Activated CD8-positive, alpha-beta T cell treated with anti-CD3 and anti-CD28 coated beads for 36 hours (primary cell): ENCODE data around the gene PRKG1. TPM values are rescaled to one million over a fixed set of nuclear protein-coding genes. Genes with fewer than 3 reads are reported as not detected.
"Not testable (repeated sequence)": the region's sequence is repeated elsewhere in the genome, so short reads cannot be mapped to it uniquely, and the experiment has no call there.

Experiments used
- ATAC-seq: fragments of 200-7000 bp; cut with Tn5 transposase; one replicate; pipeline ENCODE4 v1.10.0; 2021; ENCODE audit warnings: mild to moderate bottlenecking, moderate library complexity
- CTCF ChIA-PET: fragments of 350-600 bp; sonication (Branson Sonifier 250); formaldehyde crosslinking; loops from one replicate; lab custom pipeline; 2021; ENCODE audit warnings: antibody characterized with exemption; lab: Charles Lee
- POLR2A ChIA-PET: fragments of 350-600 bp; sonication (Branson Sonifier 250); formaldehyde crosslinking; loops from one replicate; lab custom pipeline; 2021; ENCODE audit warnings: antibody characterized with exemption; lab: Charles Lee
- DNase-seq: peaks from one replicate; pipeline ENCODE4 v3.0.0-alpha.2; 2020
- H3K27ac Mint-ChIP-seq: one replicate; pipeline ENCODE4 v1.8.0; 2021; ENCODE audit warnings: mild to moderate bottlenecking, mixed read lengths
- H3K27me3 Mint-ChIP-seq: one replicate; pipeline ENCODE4 v1.8.0; 2021; ENCODE audit warnings: mixed read lengths
- H3K36me3 Mint-ChIP-seq: one replicate; pipeline ENCODE4 v1.8.0; 2021; ENCODE audit warnings: low read depth, mixed read lengths
- H3K4me1 Mint-ChIP-seq: one replicate; pipeline ENCODE4 v1.8.0; 2021; ENCODE audit warnings: low read depth, mixed read lengths
- H3K4me3 Mint-ChIP-seq: one replicate; pipeline ENCODE4 v1.8.0; 2021; ENCODE audit warnings: mild to moderate bottlenecking, moderate library complexity, mixed read lengths
- H3K9me3 Mint-ChIP-seq: one replicate; pipeline ENCODE4 v1.8.0; 2021; ENCODE audit warnings: mixed read lengths
- CTCF ChIP-seq: fragments of 200-600 bp; IDR thresholded peaks from one replicate; pipeline ENCODE4 v1.8.0; 2022; ENCODE audit warnings: antibody characterized with exemption, mild to moderate bottlenecking
- intact Hi-C: fragments of 100-400 bp; cut with micrococcal nuclease; formaldehyde crosslinking; loops from one replicate; pipeline ENCODE4 v1.10.0; 2022
- total RNA-seq, 2 experiments: library from RNA; stranded (reverse); gene quantifications; one replicate each; pipeline ENCODE4 v1.2.3, GENCODE V29; 2021

PRKG1 gene
- total RNA-seq, 2 experiments from 2014 or later, result not detected

GRCh38 chr10:52191049-52191448 is 1116.8 kb downstream of the PRKG1 start:
- ATAC-seq, result no peak
- POLR2A ChIA-PET, result no interaction called here
- Mint-ChIP-seq H3K27ac (no peak overlapping the region), H3K36me3 (no peaks in the 10 kb centered on the region), H3K9me3 (no peaks in the 10 kb centered on the region), H3K27me3 (no peaks in the 10 kb centered on the region), H3K4me3 (no peak overlapping the region), H3K4me1 (no peaks in the 10 kb centered on the region)
- intact Hi-C loops, result no loop called here
- CTCF ChIA-PET, result no interaction called here
- no peak for TF ChIP-seq CTCF
- no peak for DNase-seq

GRCh38 chr10:52194191-52194590 is 1119.9 kb downstream of the PRKG1 start:
- Mint-ChIP-seq H3K27ac (no peak overlapping the region), H3K4me3 (no peak overlapping the region), H3K9me3 (no peaks in the 10 kb centered on the region), H3K27me3 (no peaks in the 10 kb centered on the region), H3K36me3 (no peaks in the 10 kb centered on the region), H3K4me1 (no peaks in the 10 kb centered on the region)
- ATAC-seq (no peak), DNase-seq (no peak)
- intact Hi-C loops, result no loop called here
- CTCF ChIA-PET, result interaction anchor here (1.3 kb wide), 1 partner anchor 20 kb away, joined by 3 read pairs; no protein-coding TSS in a partner anchor
- no peak for TF ChIP-seq CTCF
- POLR2A ChIA-PET, result interaction anchor here (0.6 kb wide), 1 partner anchor 986 kb away, joined by 3 read pairs; no protein-coding TSS in a partner anchor

DNA sequence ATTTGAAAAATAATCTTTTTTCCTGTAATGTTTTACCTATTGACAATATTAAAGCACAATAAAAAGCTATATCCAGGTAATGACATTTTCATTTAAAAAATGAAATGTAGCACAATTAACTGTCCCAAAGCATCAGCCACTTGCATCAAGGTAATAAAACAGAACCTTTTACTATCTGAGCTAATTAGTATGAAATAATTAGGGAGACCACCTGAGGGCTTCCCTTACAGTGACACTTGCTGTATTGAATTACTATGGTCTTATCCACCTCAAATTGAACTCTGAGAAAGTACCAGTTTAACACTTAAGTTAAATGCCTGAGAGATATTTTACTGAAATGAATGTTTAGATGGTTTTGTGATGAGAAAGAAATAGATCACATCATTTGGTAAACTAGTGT is 1120.4 kb downstream of the PRKG1 start:
- CTCF ChIA-PET, result interaction anchor here (1.3 kb wide), 1 partner anchor 20 kb away, joined by 3 read pairs; no protein-coding TSS in a partner anchor
- no peak for ATAC-seq
- Mint-ChIP-seq H3K9me3 (no peaks in the 10 kb centered on the region), H3K4me3 (no peak overlapping the region), H3K27ac (no peak overlapping the region), H3K4me1 (no peaks in the 10 kb centered on the region), H3K27me3 (no peaks in the 10 kb centered on the region), H3K36me3 (no peaks in the 10 kb centered on the region)
- no peak for DNase-seq
- POLR2A ChIA-PET, result no interaction called here
- no peak for TF ChIP-seq CTCF
- intact Hi-C loops, result no loop called here

- no peaks in the 10 kb centered on the region for H3K36me3 Mint-ChIP-seq
- ChIA-PET CTCF (no interaction called here), POLR2A (no interaction called here)
- intact Hi-C loops, result no loop called here
- DNase-seq, result no peak
- no peaks in the 10 kb centered on the region for H3K4me1 Mint-ChIP-seq
- no peak for ATAC-seq
- no peak overlapping the region for H3K4me3 Mint-ChIP-seq
- H3K27ac Mint-ChIP-seq, result no peak overlapping the region
- TF ChIP-seq CTCF, result no peak
- H3K9me3 Mint-ChIP-seq, result no peaks in the 10 kb centered on the region
- no peaks in the 10 kb centered on the region for H3K27me3 Mint-ChIP-seq
These were observed 1122.8 kb downstream of the PRKG1 start for GRCh38 chr10:52197098-52197497.

- H3K36me3 Mint-ChIP-seq, result no peaks in the 10 kb centered on the region
- no peak overlapping the region for H3K4me3 Mint-ChIP-seq
- H3K9me3 Mint-ChIP-seq, result no peaks in the 10 kb centered on the region
- CTCF ChIA-PET, result no interaction called here
- no peaks in the 10 kb centered on the region for H3K27me3 Mint-ChIP-seq
- ATAC-seq (no peak), DNase-seq (no peak)
- intact Hi-C loops, result no loop called here
- H3K27ac Mint-ChIP-seq, result no peak overlapping the region
- POLR2A ChIA-PET, result no interaction called here
- no peak for TF ChIP-seq CTCF
- no peaks in the 10 kb centered on the region for H3K4me1 Mint-ChIP-seq
These were observed 1124.3 kb downstream of the PRKG1 start for GRCh38 chr10:52198540-52198939.

GRCh38 chr10:52204906-52205305 is 1130.6 kb downstream of the PRKG1 start:
- H3K36me3 Mint-ChIP-seq, H3K4me3 Mint-ChIP-seq, H3K9me3 Mint-ChIP-seq, H3K4me1 Mint-ChIP-seq, intact Hi-C loops, ATAC-seq, DNase-seq, H3K27me3 Mint-ChIP-seq, CTCF ChIA-PET, POLR2A ChIA-PET, H3K27ac Mint-ChIP-seq: not testable (repeated sequence)
